HG03432 (cell line): ENCODE results near the gene HOMER3.
"Not testable (repeated sequence)": the region's sequence is repeated elsewhere in the genome, so short reads cannot be mapped to it uniquely, and the experiment has no call there.

Source experiments
- ATAC-seq: cut with Tn5 transposase; IDR thresholded peaks from one replicate; pipeline ENCODE4 v1.9.1; 2021; ENCODE audit warnings: mild to moderate bottlenecking, moderate library complexity; ENCODE audit not compliant: unreplicated experiment

The HOMER3 gene

GRCh38 chr19:18954094-18954493 is 13.1 kb upstream of the HOMER3 start:
- ATAC-seq, result no peak

GRCh38 chr19:18952364-18953003 is 11.5 kb upstream of the HOMER3 start:
- ATAC-seq, result not testable (repeated sequence)

GRCh38 chr19:18951721-18952281 is 10.8 kb upstream of the HOMER3 start:
- no peak for ATAC-seq

GRCh38 chr19:18949858-18950257 is 8.8 kb upstream of the HOMER3 start:
- no peak for ATAC-seq

- ATAC-seq, result no peak
Observed at GRCh38 chr19:18948976-18949356, 7.9 kb upstream of the HOMER3 start.

DNA sequence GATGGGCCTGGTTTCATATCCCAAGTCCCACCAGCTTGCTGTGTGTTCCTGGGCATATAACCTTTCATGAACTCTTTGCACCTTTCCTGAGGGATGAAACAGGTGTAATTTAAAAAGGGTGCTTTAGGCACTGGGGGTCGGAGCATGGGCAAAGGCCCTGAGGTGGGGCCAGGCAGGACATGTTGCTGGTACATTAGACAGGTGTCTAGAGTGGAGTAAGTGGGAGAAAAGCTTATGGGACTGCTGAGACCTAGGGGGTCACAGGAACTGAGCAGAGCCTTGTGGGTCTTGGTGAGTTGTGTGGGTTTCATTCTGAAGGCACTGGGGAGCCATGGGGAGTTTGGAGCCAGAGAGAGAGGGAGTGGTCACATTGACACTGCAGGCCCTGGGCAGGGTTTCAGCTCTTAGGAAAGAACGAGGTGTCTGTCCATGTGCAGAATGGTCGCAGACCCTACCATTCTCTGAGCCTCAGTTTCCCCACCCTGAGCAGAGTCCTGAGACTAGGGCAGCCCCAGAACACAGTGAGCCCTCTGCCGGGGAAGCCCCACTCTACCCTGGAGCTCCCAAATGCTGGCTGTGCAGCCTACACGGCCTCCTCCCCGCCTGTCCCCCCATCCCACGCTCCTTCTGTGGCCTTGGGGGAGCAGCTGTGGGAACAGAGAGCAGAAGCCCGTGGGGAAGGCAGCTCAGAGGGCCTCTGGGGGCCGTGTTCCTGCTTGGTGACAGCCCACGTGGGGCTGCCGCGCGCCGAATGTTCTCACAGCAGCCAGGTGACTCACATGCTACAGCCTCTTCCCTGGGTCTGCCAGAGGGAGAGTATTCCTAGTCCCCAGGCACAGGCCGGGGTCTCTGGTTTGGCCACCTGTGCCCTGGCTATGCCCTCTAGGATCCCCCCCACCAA is 7.3 kb upstream of the HOMER3 start:
- ATAC-seq, result no peak

DNA sequence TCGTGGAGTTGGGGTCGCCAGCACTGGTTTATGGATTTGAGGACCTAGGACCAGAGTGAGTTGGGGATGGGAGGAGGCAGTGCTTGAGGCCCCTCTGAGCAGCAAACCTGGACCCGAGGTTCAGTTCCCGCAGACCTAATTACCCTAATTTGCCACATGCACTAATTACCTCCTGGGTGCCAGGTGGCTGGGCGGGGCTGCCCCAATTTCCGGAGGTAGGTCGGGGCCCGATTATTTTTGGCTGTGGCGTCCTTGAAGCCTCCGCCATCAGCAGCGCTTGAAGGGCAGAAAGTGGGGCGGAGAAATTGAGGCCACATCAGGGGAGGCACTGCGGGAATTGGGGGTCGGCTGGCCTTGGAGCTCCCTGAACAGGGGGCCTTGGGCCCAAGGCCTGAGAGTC is 5.9 kb upstream of the HOMER3 start:
- ATAC-seq, result no peak

- no peak for ATAC-seq
Observed at GRCh38 chr19:18946335-18946734, 5.3 kb upstream of the HOMER3 start.

DNA sequence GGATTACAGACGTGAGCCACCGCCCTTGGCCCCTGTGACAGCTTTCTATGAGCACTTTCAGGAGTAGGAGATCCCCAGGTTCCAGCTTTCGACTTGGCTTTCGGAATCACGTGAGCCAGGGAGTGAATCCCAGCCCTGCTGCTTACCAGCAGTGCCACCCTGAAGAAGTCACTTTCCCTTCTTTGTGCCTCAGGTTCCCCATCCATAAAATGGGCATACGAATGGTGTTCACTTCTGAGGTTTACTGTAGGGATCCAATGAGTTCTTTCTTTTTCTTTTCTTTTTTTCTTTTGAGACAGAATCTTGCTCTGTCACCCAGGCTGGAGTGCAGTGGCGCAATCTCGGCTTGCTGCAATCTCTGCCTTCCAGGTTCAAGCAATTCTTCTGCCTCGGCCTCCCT is 4.3 kb upstream of the HOMER3 start:
- no peak for ATAC-seq

DNA sequence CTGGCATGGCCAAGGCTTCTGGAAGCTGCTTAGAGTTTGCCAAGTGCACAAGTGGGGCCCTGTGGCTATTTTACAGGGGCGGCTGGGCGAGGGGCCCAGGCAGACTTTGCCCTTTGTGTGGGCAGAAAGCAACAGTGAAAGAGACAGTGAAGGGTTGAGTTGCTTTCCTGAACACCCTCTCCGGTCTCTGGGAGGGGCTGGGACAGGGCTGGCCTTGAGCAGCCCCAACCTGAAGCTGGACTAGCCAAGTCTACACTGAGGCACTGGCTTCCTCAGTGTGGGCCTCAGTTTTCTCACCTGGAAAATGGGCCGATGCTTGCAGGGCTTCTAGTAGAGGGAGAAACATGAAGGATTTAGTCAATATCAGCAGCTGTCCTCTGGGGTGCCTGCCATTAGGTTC is 2.4 kb upstream of the HOMER3 start:
- ATAC-seq, result no peak

DNA sequence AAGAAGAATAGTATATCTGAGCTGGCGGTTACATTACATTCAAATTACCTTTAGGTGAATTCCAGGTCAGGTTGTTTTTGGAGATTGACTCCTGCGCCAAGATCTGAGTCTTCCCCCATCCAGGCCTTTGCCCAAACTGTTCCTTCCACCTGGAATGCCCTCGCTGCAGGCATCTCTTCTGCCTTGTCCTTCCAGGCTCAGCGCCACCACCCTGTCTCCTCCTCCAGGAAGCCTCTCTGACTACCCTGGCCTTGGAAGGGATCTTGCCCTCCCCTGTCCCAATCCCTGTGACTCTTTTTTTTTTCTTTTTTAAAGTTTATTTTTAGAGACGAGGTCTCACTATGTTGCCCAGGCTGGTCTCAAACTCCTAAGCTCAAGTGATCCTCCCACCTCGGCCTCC is 1.7 kb upstream of the HOMER3 start:
- ATAC-seq, result no peak

- no peak for ATAC-seq
Observed at GRCh38 chr19:18941628-18942354, 774 bp upstream of the HOMER3 start.

- no peak for ATAC-seq
Observed at GRCh38 chr19:18939922-18940768, 872 bp downstream of the HOMER3 start.

GRCh38 chr19:18939163-18939562 is 1.9 kb downstream of the HOMER3 start:
- ATAC-seq, result no peak

- ATAC-seq, result no peak
Observed at GRCh38 chr19:18933297-18933696, 7.7 kb downstream of the HOMER3 start.

GRCh38 chr19:18932216-18932841 is 8.7 kb downstream of the HOMER3 start:
- no peak for ATAC-seq

DNA sequence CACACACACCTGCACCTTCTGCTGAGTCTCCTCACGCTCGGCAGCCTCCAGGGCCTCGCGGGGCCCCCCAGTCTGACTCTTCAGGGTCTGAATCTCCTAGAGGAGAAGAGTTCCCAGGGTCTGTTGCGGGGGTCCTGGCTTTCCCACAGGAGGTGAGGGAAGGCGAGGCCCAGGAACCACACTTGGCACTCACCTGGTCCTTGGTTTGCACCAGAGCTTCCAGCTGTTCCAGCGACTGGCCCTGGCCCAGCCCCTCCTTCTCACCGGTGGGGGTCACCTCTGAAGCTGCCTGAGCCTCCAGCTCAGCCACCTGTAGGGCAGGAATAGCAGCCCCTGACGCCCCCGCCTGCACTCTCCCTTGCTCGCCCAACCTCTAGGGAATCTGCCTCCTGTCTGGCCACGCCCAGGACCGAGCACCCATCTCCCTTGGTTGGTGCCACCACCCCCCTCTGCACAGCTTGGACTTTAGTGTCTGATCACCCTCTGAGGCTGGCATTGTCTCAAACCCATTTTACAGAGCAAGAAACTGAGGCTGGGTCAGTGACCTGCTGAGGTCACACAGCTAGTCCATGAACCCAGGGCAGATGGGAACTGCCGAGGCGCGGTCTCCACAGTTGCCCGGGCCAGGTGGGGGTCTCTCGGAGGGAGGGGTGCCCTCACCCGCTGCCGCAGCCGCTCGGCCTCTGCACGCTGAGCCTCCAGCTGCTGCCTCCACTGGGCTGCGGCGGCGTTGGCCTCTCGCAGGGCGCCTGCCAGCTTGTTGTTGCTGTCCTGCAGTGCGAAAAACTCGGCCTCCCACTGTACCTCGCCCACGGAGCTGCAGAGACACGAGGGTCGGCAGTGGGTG is 9.5 kb downstream of the HOMER3 start:
- no peak for ATAC-seq

DNA sequence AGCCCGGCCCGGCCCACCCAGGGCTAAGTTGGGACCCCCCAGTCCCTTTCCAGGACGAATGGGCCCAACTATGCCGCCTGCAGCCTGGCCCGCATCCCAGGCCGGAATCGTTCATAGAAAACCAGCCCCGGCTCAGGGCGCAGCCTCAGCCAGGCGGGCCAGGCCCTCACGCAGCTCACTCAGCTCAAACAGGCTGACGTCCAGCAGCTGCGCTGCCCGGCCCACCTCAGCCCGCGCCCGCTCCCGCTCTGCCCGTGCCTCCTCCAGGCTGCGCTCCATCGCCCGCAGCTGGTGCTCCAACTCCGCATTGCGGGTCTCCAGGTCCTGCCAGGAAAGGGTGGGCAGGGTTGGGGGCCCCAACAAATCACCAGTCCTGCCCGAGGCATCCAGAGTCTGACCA is 11.7 kb downstream of the HOMER3 start:
- ATAC-seq, result no peak
